Body of pancreas (tissue), 4 donors: ENCODE data around the gene ZC3H18.

Experiments used
- CTCF ChIP-seq, 7 experiments: fragments of 450-650 bp in 4 of 7; fragments of 200-600 bp in 3 of 7; sonication (generic) in 3 of 7; IDR thresholded peaks; one replicate each; pipeline ENCODE4 v1.5.1; 2016 to 2019; ENCODE audit warnings: antibody characterized with exemption in 7 of 7
- POLR2A ChIP-seq, 3 donors: fragments of 450-650 bp; IDR thresholded peaks; one replicate each; pipeline ENCODE4 v1.6.1; 2016; ENCODE audit warnings: antibody characterized with exemption in 3 of 3, mild to moderate bottlenecking in 2 of 3

GRCh38 chr16:88642881-88643643, 72.9 kb downstream of the ZC3H18 start:
- no peak for TF ChIP-seq CTCF (IDR thresholded peaks at IDR 0.05)
- no peak for TF ChIP-seq POLR2A (IDR thresholded peaks at IDR 0.05)
